Testis (tissue), 2 donors: ENCODE results near the gene UPP1.

Experiments
- POLR2A ChIP-seq: fragments of 450-650 bp; IDR thresholded peaks from one replicate; pipeline ENCODE4 v1.6.1; 2017; ENCODE audit warnings: antibody characterized with exemption, mild to moderate bottlenecking, moderate library complexity
- TF ChIP-seq, protein P1 (sequence below), 3 experiments: fragments of 450-650 bp in 2 of 3; fragments of 200-600 bp in 1 of 3; sonication (generic) in 1 of 3; IDR thresholded peaks; one replicate each; pipeline ENCODE4 v1.5.1; 2016 to 2019; ENCODE audit warnings: antibody characterized with exemption in 3 of 3, mild to moderate bottlenecking in 2 of 3, moderate library complexity in 1 of 3

DNA sequence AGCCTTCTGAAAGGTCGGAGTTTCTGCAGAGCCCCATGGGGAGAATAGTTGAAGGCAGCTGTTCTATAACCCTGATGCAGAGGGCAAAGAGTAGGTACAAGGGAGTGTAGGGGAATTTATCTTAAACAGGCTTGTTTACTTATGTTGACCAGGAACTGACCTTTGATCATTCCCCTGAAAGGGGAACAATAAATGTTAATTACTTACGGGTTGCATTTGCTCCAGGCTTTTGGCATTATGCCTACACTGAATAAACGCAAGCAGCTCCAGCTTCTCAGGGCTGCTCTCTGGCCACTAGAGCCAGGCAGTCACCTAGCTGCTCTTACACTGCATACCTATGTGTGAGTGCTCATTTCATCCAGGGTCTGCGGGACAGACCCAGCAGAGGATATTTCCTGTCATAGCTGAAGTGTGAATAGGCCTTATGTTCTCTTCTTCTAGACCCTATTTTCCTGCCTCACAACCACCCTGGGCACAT, 55.3 kb downstream of the UPP1 start:
- TF ChIP-seq, protein P1, sequence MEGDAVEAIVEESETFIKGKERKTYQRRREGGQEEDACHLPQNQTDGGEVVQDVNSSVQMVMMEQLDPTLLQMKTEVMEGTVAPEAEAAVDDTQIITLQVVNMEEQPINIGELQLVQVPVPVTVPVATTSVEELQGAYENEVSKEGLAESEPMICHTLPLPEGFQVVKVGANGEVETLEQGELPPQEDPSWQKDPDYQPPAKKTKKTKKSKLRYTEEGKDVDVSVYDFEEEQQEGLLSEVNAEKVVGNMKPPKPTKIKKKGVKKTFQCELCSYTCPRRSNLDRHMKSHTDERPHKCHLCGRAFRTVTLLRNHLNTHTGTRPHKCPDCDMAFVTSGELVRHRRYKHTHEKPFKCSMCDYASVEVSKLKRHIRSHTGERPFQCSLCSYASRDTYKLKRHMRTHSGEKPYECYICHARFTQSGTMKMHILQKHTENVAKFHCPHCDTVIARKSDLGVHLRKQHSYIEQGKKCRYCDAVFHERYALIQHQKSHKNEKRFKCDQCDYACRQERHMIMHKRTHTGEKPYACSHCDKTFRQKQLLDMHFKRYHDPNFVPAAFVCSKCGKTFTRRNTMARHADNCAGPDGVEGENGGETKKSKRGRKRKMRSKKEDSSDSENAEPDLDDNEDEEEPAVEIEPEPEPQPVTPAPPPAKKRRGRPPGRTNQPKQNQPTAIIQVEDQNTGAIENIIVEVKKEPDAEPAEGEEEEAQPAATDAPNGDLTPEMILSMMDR (IDR thresholded peaks at IDR 0.05) = no peak
- TF ChIP-seq POLR2A = no peak
